Measurements from ENCODE around the gene SCLT1. TPM values are rescaled to one million over a fixed set of nuclear protein-coding genes. Genes with fewer than 3 reads are reported as not detected.
"Not testable (repeated sequence)": the region's sequence is repeated elsewhere in the genome, so short reads cannot be mapped to it uniquely, and the experiment has no call there.

SCLT1 gene
- total and polyA plus RNA-seq, 2 of the 13 experiments (the other 11 are each of a cell fraction or from before 2014, with no cell fraction given), result 1.5 to 8.7 TPM

DNA sequence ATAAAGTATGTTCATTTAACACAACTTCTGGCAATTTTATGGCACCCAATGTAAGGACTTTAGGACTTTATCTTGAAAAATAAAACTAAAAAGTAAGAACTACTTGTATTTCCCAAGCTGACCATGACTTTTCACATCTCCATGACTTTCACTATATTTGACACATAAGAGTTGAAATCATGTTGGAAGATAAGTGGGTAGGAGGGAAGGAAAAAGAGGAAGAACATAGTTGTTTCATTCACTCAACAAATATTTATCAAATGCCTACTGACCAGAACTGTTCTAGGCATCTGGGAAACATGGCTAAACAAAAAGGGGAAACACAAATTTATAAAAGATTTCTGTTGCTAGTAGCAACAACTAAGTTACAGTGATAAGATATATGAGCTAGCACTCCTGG, 16.0 kb downstream of the SCLT1 start (continued):
- TF ChIP-seq TAF15 (IDR thresholded peaks at IDR 0.05; ENCODE audit: low read depth, low read length, poor library complexity, severe bottlenecking) (no peak), ZC3H13 (CRISPR knock-in tag; IDR thresholded peaks at IDR 0.05) (no peak)

DNA sequence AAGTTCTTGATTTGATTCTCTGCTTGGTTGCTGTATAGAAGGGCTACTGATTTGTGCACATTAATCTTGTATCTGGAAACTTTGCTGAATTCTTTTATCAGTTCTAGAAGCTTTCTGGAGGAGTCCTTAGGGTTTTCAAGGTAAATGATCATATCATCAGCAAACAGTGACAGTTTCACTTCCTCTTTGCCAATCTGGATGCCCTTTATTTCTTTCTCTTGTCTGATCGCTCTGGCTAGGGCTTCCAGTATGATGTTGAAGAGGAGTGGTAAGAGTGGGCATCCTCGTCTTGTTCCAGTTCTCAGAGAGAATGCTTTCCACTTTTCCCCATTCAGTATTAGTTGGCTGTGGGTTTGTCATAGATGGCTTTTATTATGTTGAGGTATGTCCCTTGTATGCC, 23.8 kb downstream of the SCLT1 start:
- ATAC-seq; POLR2A ChIA-PET; H3K9me3 ChIP-seq (ENCODE audit: low read length); FAIRE-seq; CTCF ChIA-PET (ENCODE audit: low intra/inter-chr PET ratio, low total read pairs); in situ Hi-C loops (cut with HindIII; ENCODE audit: extremely low pct_ligation_motif_present, low pct_unique_long_range_greater_than_20kb); H3K79me2 ChIP-seq (ENCODE audit: insufficient read depth, low read length); intact Hi-C loops (cut with micrococcal nuclease; ENCODE audit: unreplicated experiment); DNase-seq (ENCODE audit: low spot score); BruUV-seq (replicated peaks); H2AFZ ChIP-seq (ENCODE audit: low read length); H3K36me3 ChIP-seq (replicated peaks in 1 of 2; ENCODE audit: control insufficient read depth in 1 of 2, insufficient read depth in 2 of 2, low read length in 2 of 2); H3K4me2 ChIP-seq (ENCODE audit: low read depth, low read length); H4K20me1 ChIP-seq (ENCODE audit: insufficient read depth, low read length); H3K4me3 ChIP-seq (replicated peaks in 1 of 3; ENCODE audit: insufficient read depth in 1 of 3, low read depth in 2 of 3, low read length in 3 of 3); H3K27ac ChIP-seq (ENCODE audit: extremely low read length, insufficient read depth, low read length); H3K9ac ChIP-seq (ENCODE audit: insufficient read depth, low read depth, low read length); H3K27me3 ChIP-seq (ENCODE audit: control insufficient read depth in 1 of 2, insufficient read depth in 2 of 2, low read length in 2 of 2): not testable (repeated sequence)
- 92% methylated on average over 2 of the region's 2 CpGs for WGBS (ENCODE audit: low lambda C conversion rate)
- peaks cover 10% of the 10 kb centered on the region for H3K4me1 ChIP-seq (ENCODE audit: insufficient read depth, low read length)

DNA sequence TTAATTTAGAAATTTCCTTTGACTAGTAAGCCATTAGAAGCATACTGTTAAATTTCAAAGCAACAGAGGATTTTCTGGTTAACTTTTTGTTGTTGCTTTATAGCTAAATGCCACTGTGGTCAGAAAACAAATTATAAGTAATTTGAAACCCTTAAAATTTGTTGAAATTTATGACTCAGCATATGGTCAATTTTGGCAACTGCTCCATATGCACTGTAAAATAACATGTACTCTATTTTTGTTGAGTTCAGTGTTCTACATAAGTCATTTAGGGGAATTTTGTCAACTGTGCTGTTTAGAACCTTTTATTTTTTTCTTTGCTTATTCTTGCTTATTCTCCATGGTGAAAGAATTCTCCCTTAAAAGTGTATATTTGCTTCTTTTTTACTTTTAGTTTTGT, 28.6 kb downstream of the SCLT1 start:
- Histone ChIP-seq H3K9ac (ENCODE audit: insufficient read depth, low read depth, low read length) (no peak overlapping the region), H4K20me1 (ENCODE audit: insufficient read depth, low read length) (no peaks in the 10 kb centered on the region), H3K4me3 (replicated peaks in 1 of 3; ENCODE audit: insufficient read depth in 1 of 3, low read depth in 2 of 3, low read length in 3 of 3) (no peak overlapping the region), H3K9me3 (ENCODE audit: low read length) (peaks cover 41% of the 10 kb centered on the region), H2AFZ (ENCODE audit: low read length) (no peak overlapping the region), H3K36me3 (replicated peaks in 1 of 2; ENCODE audit: control insufficient read depth in 1 of 2, insufficient read depth in 2 of 2, low read length in 2 of 2) (no peaks in the 10 kb centered on the region), H3K4me1 (ENCODE audit: insufficient read depth, low read length) (no peaks in the 10 kb centered on the region), H3K4me2 (ENCODE audit: low read depth, low read length) (no peak overlapping the region), H3K27me3 (ENCODE audit: control insufficient read depth in 1 of 2, insufficient read depth in 2 of 2, low read length in 2 of 2) (no peaks in the 10 kb centered on the region), H3K27ac (ENCODE audit: extremely low read length, insufficient read depth, low read length) (no peak overlapping the region), H3K79me2 (ENCODE audit: insufficient read depth, low read length) (no peaks in the 10 kb centered on the region)
- TF ChIP-seq, protein P1, sequence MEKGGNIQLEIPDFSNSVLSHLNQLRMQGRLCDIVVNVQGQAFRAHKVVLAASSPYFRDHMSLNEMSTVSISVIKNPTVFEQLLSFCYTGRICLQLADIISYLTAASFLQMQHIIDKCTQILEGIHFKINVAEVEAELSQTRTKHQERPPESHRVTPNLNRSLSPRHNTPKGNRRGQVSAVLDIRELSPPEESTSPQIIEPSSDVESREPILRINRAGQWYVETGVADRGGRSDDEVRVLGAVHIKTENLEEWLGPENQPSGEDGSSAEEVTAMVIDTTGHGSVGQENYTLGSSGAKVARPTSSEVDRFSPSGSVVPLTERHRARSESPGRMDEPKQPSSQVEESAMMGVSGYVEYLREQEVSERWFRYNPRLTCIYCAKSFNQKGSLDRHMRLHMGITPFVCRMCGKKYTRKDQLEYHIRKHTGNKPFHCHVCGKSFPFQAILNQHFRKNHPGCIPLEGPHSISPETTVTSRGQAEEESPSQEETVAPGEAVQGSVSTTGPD (CRISPR knock-in tag; IDR thresholded peaks at IDR 0.05), result no peak
- no peak for TF ChIP-seq FOXK1 (CRISPR knock-in tag; IDR thresholded peaks at IDR 0.05; ENCODE audit: borderline replicate concordance, low read depth)
- no peak for TF ChIP-seq MTA3 (CRISPR knock-in tag; IDR thresholded peaks at IDR 0.05)
- no peak for TF ChIP-seq PAWR (CRISPR knock-in tag; IDR thresholded peaks at IDR 0.05; ENCODE audit: borderline replicate concordance)
- no peak for TF ChIP-seq ZNF616 (CRISPR knock-in tag; IDR thresholded peaks at IDR 0.05; ENCODE audit: low read depth)
- TF ChIP-seq, protein P2, sequence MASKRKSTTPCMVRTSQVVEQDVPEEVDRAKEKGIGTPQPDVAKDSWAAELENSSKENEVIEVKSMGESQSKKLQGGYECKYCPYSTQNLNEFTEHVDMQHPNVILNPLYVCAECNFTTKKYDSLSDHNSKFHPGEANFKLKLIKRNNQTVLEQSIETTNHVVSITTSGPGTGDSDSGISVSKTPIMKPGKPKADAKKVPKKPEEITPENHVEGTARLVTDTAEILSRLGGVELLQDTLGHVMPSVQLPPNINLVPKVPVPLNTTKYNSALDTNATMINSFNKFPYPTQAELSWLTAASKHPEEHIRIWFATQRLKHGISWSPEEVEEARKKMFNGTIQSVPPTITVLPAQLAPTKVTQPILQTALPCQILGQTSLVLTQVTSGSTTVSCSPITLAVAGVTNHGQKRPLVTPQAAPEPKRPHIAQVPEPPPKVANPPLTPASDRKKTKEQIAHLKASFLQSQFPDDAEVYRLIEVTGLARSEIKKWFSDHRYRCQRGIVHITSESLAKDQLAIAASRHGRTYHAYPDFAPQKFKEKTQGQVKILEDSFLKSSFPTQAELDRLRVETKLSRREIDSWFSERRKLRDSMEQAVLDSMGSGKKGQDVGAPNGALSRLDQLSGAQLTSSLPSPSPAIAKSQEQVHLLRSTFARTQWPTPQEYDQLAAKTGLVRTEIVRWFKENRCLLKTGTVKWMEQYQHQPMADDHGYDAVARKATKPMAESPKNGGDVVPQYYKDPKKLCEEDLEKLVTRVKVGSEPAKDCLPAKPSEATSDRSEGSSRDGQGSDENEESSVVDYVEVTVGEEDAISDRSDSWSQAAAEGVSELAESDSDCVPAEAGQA (IDR thresholded peaks at IDR 0.05; ENCODE audit: low read depth), result no peak
- TF ChIP-seq, protein P2 (CRISPR knock-in tag; IDR thresholded peaks at IDR 0.05; ENCODE audit: borderline replicate concordance), result no peak
- in situ Hi-C loops (cut with HindIII; ENCODE audit: extremely low pct_ligation_motif_present, low pct_unique_long_range_greater_than_20kb), result no loop called here
- ChIA-PET CTCF (ENCODE audit: low intra/inter-chr PET ratio, low total read pairs) (no interaction called here), POLR2A (no interaction called here)
- intact Hi-C loops (cut with micrococcal nuclease; ENCODE audit: unreplicated experiment), result no loop called here
- BruUV-seq (replicated peaks), result no TSS peak
- FAIRE-seq, result no peak
- DNase-seq (ENCODE audit: low spot score), result no peak
- no peak for ATAC-seq

Measured in HepG2 (cell line).